ENCODE results near the gene MACO1. TPM values are rescaled to one million over a fixed set of nuclear protein-coding genes. Genes with fewer than 3 reads are reported as not detected.

MACO1 gene
- total RNA-seq, 4 donors from 2014 or later, result 16.2 to 23.2 (median 19.5) TPM

DNA sequence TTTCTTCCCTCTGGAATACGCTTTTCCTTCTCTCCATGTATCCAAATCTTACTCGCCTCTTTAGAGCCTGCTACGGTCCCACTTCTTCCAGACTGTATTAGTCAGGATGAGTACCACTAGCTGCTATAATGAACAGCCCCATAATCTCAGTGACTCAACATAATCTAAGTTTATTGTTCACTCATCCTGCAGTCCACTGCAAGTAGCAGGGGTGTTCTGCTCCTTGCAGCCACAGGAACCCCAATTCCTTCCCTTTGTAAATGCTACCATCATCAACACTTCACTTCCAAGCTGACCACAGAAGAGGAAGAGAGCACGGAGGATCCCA is 94.6 kb downstream of the MACO1 start:
- TF ChIP-seq EP300 (IDR thresholded peaks at IDR 0.05), result no peak
- TF ChIP-seq POLR2A (IDR thresholded peaks at IDR 0.05; ENCODE audit: low read depth), result no peak
- no peak for TF ChIP-seq POLR2AphosphoS5 (IDR thresholded peaks at IDR 0.05)
- no peak for TF ChIP-seq CTCF (IDR thresholded peaks at IDR 0.05)
- Histone ChIP-seq H3K4me3 (no peak overlapping the region), H3K27ac (replicated peaks in 1 of 4) (no peak overlapping the region), H3K36me3 (no peaks in the 10 kb centered on the region), H3K9me3 (peaks cover 0 to 7% (median 4%) of the 10 kb centered on the region in 4 donors), H3K27me3 (no peaks in the 10 kb centered on the region), H3K4me1 (no peaks in the 10 kb centered on the region)
- WGBS, result 80% methylated on average over 4 of the region's 4 CpGs
- intact Hi-C loops (cut with DNase I), result no loop called here
- no peak for DNase-seq (ENCODE audit: extremely low spot score)

DNA sequence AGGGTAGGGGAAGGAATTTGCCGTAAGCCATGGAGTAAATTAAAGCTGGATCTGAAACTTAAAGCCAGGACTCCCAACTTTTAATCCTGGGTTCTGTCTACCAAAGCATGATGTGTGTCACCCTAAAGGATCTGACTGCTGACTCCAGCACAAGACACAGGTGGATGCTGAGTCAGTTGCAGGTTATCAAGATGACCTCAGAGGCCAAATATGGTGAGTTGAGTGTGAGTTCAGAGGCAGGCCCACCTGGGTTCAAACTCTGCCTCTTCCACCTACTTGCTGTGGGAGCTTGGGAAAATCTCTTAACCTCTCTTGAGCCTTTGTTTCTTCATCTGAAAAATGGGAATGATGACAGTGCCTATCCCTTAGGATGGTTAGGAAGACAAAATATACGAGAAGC is 96.1 kb downstream of the MACO1 start:
- TF ChIP-seq POLR2A (IDR thresholded peaks at IDR 0.05; ENCODE audit: low read depth) (no peak), CTCF (IDR thresholded peaks at IDR 0.05) (no peak), EP300 (IDR thresholded peaks at IDR 0.05) (no peak), POLR2AphosphoS5 (IDR thresholded peaks at IDR 0.05) (no peak)
- Histone ChIP-seq H3K36me3 (no peaks in the 10 kb centered on the region), H3K4me1 (no peaks in the 10 kb centered on the region), H3K27me3 (no peaks in the 10 kb centered on the region), H3K9me3 (peaks cover 0 to 7% (median 4%) of the 10 kb centered on the region in 4 donors), H3K27ac (replicated peaks in 1 of 4) (no peak overlapping the region), H3K4me3 (no peak overlapping the region)
- intact Hi-C loops (cut with DNase I), result no loop called here
- 93% methylated on average over 2 of the region's 2 CpGs for WGBS
- DNase-seq (ENCODE audit: extremely low spot score), result no peak

- TF ChIP-seq POLR2AphosphoS5 (IDR thresholded peaks at IDR 0.05) (no peak), CTCF (IDR thresholded peaks at IDR 0.05) (no peak), POLR2A (IDR thresholded peaks at IDR 0.05; ENCODE audit: low read depth) (no peak), EP300 (IDR thresholded peaks at IDR 0.05) (no peak)
- Histone ChIP-seq H3K36me3 (no peaks in the 10 kb centered on the region), H3K27ac (replicated peaks in 1 of 4) (no peak overlapping the region), H3K27me3 (no peaks in the 10 kb centered on the region), H3K4me3 (no peak overlapping the region), H3K9me3 (peaks cover 0 to 7% (median 4%) of the 10 kb centered on the region in 4 donors), H3K4me1 (no peaks in the 10 kb centered on the region)
- 80% methylated on average over 12 of the region's 12 CpGs for WGBS
- intact Hi-C loops (cut with DNase I), result no loop called here
- DNase-seq (ENCODE audit: extremely low spot score), result no peak
Observed at GRCh38 chr1:25527226-25527846, 96.6 kb downstream of the MACO1 start.

DNA sequence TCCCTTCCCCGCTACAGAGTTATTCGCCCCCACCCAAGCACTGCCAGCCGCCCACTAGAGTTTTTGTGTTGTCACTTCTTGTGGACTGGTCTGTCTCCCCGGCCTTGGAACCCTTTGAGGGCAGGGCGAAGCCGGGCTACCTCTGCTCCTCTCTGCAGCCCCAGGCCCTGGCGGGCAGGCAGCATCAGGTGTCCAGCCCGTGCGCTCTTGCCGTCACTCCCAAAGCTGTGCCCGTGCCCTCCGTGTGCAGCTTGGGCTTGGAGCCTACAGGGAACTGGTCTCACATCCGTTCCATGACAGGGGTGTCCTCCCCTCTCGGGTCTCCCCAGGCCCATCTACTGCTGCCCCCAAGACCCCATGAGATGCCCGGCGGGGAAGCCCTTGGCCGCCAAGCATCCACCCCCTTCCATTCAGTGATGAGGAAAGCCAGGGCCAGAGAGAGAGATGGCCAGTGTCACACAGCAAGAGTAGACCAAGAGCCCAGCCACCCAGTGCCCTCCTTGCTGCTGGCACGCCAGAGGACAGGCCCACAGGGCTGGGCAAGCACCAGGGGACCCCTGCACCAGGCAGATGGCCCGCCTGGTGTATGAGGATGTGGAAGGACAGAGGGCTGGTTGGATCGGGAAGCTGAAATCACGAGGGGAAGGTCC is 97.4 kb downstream of the MACO1 start:
- Histone ChIP-seq H3K27ac (replicated peaks in 1 of 4) (no peak overlapping the region), H3K9me3 (peaks cover 0 to 7% (median 4%) of the 10 kb centered on the region in 4 donors), H3K27me3 (no peaks in the 10 kb centered on the region), H3K4me3 (no peak overlapping the region), H3K36me3 (no peaks in the 10 kb centered on the region), H3K4me1 (no peaks in the 10 kb centered on the region)
- intact Hi-C loops (cut with DNase I), result no loop called here
- 90% methylated on average over 17 of the region's 21 CpGs for WGBS
- no peak for TF ChIP-seq POLR2A (IDR thresholded peaks at IDR 0.05; ENCODE audit: low read depth)
- TF ChIP-seq CTCF (IDR thresholded peaks at IDR 0.05), result no peak
- no peak for TF ChIP-seq EP300 (IDR thresholded peaks at IDR 0.05)
- no peak for TF ChIP-seq POLR2AphosphoS5 (IDR thresholded peaks at IDR 0.05)
- no peak for DNase-seq (ENCODE audit: extremely low spot score)

All from esophagus muscularis mucosa (tissue), 4 donors.